ENCODE measurements around the gene TRPV6. TPM values are rescaled to one million over a fixed set of nuclear protein-coding genes. Genes with fewer than 3 reads are reported as not detected.

Gene TRPV6
- total and polyA plus RNA-seq, 8 donors, result 36.1 to 308 (median 56.5) TPM

DNA sequence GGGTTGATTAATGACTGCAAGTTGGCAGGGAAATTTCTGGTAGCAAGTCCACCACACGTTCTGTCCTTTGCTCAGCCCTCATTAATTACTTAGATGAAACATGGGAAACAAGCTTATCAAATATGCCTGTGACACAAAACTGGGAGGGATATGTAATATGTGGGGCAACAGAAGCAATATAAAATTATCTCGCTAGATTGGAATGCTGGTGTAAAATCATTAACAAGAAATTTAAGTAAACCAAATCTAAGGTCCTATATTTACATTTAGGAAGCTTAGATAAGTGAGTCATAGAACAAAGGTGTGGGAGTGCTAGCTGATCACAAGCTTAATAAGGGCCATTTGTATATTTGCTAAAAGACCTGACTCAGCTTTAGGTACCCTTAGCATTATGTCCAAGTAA is 24.5 kb upstream of the TRPV6 start:
- FAIRE-seq (no peak), DNase-seq (no peak), ATAC-seq (peak; percentile 69 to 78 (median 74))

DNA sequence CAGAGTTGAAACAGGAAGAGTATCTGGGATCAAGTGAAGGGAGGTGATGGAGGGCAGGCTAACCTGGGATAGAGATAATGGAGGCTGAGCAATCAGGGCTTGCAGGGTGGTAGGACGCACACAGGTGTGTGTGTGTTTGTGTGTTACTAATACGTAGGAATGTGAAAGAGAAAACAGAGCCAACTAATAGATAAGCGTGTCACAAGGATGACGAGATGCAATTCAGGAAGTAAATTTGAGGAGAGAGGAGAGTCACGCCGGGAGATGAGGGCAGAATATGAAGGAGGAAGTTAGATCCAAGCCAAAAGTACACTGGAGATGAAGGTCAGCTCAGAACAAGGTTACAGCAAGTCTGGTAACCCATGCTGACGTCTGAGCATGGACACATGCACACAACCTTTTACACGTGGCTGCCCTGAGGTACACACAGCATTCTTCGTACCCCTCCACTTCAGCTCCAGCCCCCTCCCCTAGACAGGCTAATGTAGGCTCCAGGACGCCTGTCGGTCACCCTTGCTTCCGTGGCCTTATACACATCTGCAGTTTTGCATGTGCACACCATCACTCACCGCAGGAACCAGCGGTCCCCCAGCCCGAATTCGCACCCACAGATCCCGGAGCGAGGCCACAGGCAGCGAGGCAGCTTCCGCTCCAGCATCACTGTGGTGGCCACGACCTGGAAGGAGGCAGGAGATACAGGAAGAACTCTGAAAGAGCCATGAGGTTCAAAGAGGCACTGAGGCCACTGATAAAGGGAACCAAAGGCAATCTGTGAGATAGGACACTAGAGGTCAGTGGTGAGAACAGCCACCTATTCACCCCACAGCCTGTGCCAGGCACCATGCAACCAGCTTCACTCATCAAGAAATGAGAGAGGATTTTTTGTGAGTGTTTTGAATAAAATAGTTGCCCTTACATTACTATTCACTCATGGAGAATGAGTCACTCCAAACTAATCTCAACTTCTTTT is 23.7 kb upstream of the TRPV6 start:
- peak; percentile 74 to 88 (median 80) for ATAC-seq
- FAIRE-seq, result no peak
- peak in 3 of 6 donors; percentile 42 to 49 (median 44) for DNase-seq

More for the DNA sequence above, 24.5 kb upstream of the TRPV6 start:
- Histone ChIP-seq H3K27me3 (no peaks in the 10 kb centered on the region), H3K27ac (peak overlapping the region; percentile 49 to 83 (median 76)), H3K4me1 (peaks cover 4 to 10% (median 9%) of the 10 kb centered on the region in 3 donors), H3K36me3 (no peaks in the 10 kb centered on the region), H3K4me3 (no peak overlapping the region), H3K9me3 (no peaks in the 10 kb centered on the region)
- intact Hi-C loops (cut with DNase I), result no loop called here
- TF ChIP-seq, protein P1, sequence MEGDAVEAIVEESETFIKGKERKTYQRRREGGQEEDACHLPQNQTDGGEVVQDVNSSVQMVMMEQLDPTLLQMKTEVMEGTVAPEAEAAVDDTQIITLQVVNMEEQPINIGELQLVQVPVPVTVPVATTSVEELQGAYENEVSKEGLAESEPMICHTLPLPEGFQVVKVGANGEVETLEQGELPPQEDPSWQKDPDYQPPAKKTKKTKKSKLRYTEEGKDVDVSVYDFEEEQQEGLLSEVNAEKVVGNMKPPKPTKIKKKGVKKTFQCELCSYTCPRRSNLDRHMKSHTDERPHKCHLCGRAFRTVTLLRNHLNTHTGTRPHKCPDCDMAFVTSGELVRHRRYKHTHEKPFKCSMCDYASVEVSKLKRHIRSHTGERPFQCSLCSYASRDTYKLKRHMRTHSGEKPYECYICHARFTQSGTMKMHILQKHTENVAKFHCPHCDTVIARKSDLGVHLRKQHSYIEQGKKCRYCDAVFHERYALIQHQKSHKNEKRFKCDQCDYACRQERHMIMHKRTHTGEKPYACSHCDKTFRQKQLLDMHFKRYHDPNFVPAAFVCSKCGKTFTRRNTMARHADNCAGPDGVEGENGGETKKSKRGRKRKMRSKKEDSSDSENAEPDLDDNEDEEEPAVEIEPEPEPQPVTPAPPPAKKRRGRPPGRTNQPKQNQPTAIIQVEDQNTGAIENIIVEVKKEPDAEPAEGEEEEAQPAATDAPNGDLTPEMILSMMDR (IDR thresholded peaks at IDR 0.05), result no peak
- 10 to 14% methylated on average over 2 of the region's 2 CpGs for WGBS, 2 donors

DNA sequence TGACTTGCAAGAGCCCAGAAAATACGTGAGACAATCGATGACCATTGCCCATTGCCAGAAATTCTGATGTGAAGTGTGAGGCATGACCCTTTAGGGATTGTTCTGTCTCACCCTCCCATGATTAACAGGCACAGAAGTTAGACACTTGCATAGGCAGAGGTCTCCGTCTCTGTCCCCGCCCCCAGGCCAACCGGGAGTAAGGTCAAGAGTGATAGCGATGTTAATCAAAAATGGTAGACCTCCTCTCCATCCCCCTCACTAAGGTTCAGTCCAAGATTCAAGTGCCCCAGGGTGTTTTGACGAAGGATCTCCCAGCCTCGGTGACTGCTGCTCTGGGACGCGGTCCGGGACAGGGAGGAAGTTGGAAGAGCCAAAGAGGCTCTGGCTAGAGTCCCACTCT is 22.7 kb upstream of the TRPV6 start:
- TF ChIP-seq, protein P1 (IDR thresholded peaks at IDR 0.05), result no peak
- Histone ChIP-seq H3K27ac (peak overlapping the region; percentile 61 to 83 (median 80)), H3K27me3 (no peaks in the 10 kb centered on the region), H3K9me3 (no peaks in the 10 kb centered on the region), H3K4me1 (peaks cover 4 to 10% (median 9%) of the 10 kb centered on the region in 3 donors), H3K4me3 (no peak overlapping the region), H3K36me3 (no peaks in the 10 kb centered on the region)
- DNase-seq (no peak), FAIRE-seq (no peak), ATAC-seq (no peak)
- WGBS, 2 donors, result 59 to 68% methylated on average over 11 of the region's 11 CpGs
- intact Hi-C loops (cut with DNase I), result no loop called here

More for the DNA sequence above, 23.7 kb upstream of the TRPV6 start:
- no peaks in the 10 kb centered on the region for H3K36me3 ChIP-seq
- no peaks in the 10 kb centered on the region for H3K27me3 ChIP-seq
- H3K9me3 ChIP-seq, result no peaks in the 10 kb centered on the region
- intact Hi-C loops (cut with DNase I), result no loop called here
- H3K27ac ChIP-seq, result peak overlapping the region; percentile 74 to 83 (median 80)
- peaks cover 4 to 10% (median 9%) of the 10 kb centered on the region in 3 donors for H3K4me1 ChIP-seq
- H3K4me3 ChIP-seq, result no peak overlapping the region
- TF ChIP-seq, protein P1 (IDR thresholded peaks at IDR 0.05), result peak in 2 of 4 donors; percentile 15 to 23
- 39 to 40% methylated on average over 21 of the region's 21 CpGs for WGBS, 2 donors

DNA sequence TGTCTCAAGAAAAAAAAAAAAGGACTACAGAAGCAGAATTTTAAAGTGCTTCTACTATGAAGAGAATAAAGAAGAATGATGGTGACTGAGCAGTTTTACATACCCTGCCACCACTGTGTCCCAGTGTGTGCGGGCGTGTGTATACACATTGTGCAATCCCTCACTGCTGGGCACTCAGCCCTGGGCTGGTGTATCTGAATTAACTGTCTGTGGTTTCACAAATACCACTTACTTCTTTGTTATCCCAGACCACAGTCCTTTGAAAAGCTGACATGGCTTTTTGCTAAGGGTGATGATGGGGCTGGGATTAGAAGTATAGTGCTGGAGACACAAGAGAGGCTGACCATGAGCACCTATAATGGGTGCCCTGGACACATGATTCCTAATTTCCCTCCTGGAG is 21.1 kb upstream of the TRPV6 start:
- DNase-seq (no peak), FAIRE-seq (no peak), ATAC-seq (no peak)
- Histone ChIP-seq H3K36me3 (no peaks in the 10 kb centered on the region), H3K27me3 (no peaks in the 10 kb centered on the region), H3K27ac (no peak overlapping the region), H3K4me3 (no peak overlapping the region), H3K4me1 (peaks cover 4 to 10% (median 9%) of the 10 kb centered on the region in 3 donors), H3K9me3 (no peaks in the 10 kb centered on the region)
- TF ChIP-seq, protein P1 (IDR thresholded peaks at IDR 0.05), result no peak
- 92 to 94% methylated on average over 2 of the region's 2 CpGs for WGBS, 2 donors
- intact Hi-C loops (cut with DNase I), result no loop called here
